ENCODE data around the gene DAB2IP. TPM values are rescaled to one million over a fixed set of nuclear protein-coding genes. Genes with fewer than 3 reads are reported as not detected.

Gene DAB2IP
- polyA plus RNA-seq, 1 donor = 48.6 TPM

DNA sequence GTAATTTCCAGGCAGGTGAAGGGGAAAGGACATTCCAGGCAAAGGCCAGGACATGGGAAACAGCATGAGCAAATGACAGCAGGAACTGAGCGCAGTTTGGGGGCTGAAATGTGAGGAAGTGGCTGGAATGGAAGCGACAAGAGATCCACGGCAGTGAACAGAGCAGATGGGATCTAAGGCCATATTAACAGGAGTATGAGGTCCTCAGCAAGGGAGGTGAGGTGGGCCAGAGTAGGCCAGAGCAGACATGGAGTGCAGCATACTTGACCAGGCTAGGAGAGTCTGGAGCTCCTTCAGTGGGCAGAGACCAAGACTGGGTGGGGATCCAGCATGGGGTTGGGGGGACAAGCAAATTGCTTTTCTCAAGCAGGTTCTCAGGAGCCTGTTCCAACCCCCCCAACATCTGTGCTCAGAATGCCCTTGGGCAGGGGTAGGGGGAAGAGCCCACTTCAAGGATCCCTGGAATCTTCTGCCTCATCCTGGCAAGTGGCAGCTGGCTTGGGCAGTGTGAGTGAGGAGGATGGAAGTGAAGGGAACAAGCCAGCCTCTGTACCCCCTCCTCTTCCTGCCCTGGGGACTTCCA lies 34.5 kb downstream of the DAB2IP start:
- no peak for DNase-seq

DNA sequence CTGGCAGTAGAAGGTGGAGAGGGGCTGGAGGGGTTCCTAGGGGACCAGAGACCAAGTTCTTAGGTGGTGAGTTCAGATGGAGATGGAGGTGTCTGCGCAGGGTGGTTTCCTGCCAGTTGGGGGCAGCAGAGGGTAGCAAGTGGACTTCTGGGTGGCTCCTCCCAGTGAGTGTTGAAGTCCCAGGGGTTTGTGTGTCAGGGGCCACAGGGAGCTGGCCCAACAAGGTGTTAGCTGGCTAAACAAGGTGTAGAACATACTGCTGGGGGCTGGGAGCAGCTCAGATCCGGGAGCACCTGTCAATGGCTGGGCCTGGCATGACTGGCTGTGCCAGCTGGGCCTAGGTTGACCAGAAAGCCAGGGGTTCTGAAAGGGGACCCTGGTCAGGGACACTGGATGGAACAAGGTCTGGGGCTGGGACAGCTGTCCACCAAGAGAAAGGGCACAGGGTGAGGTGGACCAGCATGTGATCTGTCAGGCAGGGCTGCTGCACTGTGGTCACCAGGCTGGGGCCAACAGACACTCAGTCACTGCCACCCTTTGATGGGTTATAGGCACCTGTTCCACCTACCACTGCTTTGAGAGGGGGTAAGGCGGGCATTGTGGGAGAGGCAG lies 35.6 kb downstream of the DAB2IP start:
- DNase-seq = no peak

DNA sequence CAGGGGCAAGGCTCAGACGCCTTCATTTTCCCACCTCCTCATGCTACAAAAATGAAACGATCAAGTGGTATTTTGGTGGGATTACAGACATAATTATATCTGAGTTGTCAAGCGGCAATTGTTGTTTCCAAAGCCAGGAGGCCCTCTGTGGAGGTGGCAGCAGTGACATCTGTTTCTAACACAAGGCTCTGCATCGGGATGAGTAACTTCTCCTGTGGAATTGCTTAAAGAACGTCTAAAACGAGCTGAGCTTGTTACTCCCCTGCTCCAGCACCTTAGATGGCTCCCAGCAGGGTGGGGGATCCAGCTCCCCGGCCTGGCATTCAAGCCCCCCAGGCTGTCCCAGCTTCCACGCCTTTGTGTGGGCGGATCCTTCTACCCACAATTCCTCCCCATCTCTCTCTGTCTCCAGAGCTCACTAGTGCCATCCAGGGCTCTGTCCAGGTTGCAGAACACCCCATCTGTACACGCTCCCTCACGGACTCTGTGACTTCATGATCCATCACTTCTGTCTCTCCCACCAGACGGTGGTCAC lies 36.8 kb downstream of the DAB2IP start:
- no peak for DNase-seq

DNA sequence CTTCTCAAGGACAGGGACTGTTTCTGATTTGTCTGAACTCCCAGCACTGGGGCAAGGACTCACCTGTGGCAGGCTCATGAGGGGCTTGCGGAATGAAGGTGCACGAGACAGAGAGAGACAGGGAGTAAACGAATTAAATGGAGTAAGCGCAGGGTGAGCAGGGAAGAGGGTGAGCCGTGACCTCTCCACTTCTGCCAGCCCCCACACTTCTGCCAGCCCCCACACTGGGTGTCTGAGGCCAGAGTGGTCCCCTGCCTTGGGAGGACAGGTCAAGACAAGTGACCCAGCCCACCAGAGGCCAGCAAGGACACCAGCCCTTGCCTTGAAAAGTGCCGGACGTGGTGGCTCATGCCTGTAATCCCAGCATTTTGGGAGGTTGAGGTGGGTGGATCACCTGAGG lies 37.2 kb downstream of the DAB2IP start:
- no peak for DNase-seq

DNA sequence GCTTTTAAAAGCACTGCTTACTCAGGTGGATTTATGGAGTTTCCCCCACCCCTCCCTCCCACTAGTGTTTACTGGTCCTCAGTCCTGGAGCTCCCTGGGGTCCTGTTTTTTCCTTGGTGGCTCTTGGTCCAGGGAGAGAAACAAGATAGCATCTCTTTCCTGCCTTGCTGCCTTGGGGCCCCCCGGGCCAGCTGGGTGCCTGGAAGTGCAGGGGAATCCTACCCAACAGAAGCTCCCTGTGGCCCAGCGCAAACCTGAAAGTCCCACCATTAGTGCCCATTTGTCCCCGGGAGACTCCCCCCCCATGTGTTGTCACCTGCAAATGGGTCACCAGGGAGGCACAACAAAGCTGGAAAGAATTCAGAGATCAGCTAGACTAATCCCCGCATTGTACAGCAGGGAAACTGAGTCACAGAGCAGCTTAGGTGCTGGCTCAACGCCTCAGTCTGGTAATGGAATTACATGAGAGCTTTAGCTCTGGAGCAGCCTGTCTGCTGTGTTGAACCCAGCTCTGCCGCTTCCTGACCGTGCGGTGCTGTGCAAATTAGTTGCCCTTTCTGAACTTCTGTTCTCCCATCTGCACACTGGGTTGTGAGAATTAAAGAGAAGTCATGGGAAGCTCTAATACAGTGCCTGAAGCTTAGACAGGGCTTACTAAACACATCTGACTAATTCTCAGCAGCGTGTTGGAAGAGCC lies 38.2 kb downstream of the DAB2IP start:
- no peak for DNase-seq

DNA sequence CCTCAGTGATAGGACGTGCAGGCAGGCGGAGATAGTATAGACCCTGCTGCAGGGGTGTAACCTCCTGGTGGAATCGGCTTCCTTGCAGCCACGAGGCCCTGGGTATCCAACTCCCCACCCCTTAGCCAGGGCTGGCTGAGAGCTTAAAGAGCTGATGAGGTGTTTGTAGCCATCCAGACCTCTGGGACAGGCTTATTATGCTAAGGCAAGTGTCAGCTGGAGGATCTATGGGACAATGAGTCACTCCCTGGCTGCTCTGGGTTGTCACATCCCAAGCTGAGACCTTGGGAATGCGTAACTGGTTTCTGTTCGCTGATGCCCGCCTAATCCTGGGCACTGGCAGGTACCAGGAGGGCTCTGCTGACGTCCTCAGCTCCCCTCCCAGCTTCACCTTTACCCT lies 38.9 kb downstream of the DAB2IP start:
- no peak for DNase-seq

DNA sequence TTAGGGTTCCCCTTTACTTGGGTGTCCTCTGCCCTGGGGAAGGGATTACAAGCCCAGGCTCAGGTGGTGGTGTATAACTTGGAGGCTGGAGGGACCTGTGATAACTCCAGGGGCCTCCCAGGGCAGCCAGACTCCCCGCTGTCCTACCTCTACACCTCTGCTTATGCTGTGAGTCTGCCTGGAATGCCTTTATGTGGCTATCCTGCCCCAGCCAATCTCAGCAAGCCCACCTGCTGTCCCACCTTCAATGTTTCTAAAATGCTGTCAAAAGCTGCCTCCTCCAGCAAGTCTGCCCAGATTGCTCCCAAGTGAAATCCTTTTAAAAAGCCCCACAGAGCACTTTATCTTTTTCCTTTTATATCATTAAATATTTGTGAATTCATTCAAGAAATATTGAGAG lies 39.3 kb downstream of the DAB2IP start:
- DNase-seq = no peak

DNA sequence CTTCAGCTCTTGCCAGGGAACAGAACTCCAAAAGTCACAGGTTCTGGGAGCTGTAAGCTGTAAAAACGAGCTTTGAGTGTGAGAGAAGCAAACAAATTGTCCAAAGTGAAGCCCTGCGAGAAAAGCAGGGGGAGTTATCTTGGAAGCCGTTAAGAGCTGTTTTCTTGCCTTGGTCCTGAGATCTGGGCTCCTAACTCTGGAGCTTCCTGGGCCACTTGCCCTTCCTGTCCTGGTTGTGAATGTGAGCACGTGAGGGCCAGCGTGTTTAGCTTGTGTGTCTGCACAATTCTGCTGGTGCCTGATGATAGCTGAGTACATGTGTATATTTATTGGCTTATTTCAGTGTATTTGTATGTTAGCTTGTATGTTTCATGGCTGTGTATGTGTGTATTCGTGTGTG lies 40.5 kb downstream of the DAB2IP start:
- no peak for DNase-seq

DNA sequence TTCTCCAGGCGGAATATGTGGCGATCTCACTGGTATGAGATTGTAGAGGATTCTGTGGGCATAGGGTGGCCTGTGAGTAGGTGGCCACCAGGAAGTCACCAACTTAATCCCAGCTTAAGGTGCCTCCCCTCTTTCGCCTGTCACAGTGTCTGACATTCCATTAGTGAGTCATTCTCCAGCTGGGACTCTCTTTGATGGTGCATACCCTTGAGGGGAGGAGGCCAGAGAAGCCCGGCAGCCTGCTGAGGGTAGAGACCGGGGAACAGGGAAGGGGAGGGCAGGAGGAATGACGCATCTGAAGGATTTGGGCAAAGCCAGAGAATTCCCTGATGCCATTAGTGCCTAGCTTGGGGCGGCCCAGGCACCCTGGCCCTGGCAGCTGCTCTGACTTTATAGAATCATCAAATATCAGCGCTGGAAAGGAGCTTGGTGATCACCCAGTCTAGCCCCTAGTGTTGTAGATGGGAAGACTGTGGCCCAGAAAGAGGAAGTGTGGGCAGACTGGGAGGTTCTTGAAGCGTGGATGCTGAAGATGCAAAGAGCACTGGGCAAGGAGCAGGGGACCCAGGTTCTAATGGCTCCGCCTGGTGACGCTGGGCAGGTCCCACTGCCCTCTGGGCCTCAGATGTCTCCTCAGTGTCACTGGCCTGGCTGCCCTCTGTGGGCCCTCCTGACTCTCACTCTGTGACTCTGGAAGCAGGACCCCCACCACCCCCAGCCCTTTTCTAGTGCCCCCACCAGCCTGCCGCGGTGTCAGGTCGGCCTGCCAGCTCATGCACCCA lies 41.4 kb downstream of the DAB2IP start:
- no peak for DNase-seq

DNA sequence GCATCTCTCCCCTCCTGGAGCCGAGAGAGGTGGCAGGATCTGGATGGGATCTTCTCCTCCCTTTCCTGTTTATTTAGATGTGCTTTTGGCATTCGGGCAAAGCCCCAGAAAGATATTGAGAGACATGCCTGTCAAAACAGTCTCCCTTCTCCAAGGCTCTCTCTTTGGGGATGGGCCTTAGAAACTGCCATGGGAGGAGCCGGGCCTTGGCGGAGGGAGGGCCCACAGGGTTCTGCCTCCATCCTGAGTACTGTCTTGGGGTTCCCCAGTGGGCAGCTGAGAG lies 41.9 kb downstream of the DAB2IP start:
- no peak for DNase-seq

DNA sequence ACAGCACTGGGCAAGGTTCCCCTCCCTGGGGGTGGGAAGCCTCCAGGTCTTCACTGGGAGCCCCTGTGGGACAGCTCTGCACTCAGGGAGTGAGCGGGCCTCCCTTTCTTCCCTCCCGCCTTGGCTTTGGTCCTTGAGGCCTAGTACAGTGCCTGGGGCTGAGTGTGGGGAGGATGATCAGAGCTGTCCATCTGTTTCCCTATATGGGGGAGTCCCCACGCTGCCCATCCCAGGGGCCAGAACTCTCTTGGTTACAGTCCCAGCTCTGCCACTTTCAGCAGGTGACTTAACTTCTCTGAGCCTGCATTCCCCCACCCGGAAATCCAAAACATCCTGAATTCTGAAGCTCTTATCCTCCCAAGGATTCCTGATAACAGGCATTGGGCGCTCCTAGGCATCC lies 42.6 kb downstream of the DAB2IP start:
- DNase-seq = no peak

DNA sequence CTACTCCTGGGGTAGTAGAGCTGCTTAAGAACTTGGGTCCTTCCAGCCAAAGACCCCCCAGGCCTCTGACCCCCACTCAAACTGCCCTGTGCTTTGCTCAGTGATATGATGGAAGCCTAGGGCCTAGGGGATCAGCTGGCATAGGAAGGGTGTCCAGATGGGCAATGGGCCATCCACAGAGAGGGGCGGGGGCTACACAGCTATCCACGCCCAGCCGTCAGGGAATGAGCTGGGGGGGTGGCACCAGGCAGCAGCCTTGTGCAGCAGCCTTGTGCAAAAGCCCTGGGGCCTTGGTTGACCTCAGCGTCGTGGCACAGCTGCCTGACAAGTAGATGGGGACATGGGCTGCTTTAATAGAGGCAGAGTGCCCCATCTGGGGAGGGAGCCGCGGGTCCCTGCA lies 43.2 kb downstream of the DAB2IP start:
- DNase-seq = no peak

DNA sequence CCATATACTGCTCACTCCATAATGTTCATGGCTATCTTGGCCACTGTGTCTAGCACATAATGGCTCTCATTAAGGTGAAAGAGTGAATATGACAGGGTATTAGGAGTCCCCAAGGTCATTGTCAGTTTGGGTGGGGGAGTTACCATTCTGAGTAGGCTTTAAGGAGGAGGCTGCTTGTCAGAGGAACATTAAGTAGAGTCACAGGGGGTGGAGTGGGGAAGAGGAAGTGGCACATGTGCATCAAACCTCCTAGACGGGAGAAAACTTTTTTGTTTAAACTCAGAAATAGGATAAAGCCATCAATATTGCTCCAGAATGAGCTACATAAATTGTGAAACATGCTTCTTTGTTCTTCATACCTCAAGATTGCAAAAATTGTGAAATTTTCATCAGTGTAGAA lies 45.5 kb downstream of the DAB2IP start:
- DNase-seq = no peak

DNA sequence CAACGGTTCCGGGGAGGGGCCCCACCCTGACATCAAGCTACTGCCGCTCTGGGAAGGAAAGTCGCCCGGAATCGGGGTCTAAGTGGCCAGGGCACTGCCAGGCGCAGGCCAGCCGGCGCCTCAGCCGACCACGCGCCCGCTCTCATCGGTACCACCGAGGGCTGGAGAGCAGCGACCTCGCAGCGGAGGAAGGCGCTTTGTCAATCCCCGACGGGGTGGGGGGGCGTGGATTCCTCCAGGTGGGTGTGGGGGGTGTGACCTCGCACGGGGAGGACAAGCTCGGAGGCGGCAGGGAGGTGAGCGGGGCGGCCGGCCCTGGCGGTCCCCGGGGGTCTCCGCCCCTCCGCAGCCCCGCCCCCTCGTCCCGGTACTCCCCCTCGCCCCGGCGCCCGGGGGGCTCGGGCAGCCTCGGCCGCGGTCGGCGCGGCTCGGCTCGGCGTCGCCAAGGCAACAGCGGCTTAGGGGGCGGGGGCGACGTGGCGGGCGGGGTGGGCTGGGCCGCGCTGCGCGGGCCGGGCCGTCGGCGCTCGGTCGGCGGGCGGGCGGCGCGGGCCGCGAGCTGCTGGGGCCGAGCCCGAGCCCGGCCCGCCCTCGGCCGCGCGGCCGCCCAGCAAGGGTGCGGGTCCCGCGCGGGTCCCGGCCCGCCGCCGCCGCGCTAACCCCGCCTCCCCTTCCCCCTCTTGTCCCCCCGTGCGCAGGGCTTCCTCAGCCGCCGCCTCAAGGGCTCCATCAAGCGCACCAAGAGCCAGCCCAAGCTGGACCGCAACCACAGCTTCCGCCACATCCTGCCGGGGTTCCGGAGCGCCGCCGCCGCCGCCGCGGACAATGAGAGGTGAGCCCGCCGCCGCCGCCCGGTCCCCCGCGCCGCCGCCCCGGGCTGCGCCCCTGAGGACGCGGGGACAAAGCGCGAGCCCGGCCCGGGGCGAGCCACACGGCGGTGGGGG lies 47.5 kb downstream of the DAB2IP start:
- DNase-seq = peak; percentile 65

DNA sequence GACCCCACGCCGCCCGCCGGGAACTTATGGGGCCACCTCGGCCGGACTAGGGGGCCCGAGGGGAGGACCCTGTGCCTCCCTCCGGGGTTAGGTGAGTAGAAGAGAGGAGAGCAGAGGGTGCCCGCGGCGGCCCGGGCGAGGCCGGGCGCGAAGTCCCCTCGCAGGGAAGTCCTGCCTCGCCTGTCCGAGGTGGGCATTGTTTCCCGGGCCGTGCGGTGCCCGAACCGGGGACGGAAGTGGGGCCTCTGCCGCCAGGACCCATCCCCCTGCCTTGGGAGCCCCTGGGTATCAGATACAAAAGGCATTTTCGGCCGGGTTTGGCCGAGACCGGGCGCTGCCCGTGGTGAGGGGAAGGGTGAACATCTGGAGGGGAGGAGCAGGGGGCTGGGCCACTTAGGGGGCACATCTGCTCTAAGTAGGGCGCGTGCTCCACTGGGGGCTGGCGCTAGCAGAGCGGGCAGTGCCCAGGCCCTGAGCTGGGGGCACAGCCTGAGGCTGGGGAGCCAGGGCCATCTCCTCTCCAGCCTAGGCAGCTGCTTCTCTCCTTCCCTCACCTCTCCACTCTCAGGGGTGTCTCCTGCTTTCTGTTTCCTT lies 48.2 kb downstream of the DAB2IP start:
- no peak for DNase-seq

DNA sequence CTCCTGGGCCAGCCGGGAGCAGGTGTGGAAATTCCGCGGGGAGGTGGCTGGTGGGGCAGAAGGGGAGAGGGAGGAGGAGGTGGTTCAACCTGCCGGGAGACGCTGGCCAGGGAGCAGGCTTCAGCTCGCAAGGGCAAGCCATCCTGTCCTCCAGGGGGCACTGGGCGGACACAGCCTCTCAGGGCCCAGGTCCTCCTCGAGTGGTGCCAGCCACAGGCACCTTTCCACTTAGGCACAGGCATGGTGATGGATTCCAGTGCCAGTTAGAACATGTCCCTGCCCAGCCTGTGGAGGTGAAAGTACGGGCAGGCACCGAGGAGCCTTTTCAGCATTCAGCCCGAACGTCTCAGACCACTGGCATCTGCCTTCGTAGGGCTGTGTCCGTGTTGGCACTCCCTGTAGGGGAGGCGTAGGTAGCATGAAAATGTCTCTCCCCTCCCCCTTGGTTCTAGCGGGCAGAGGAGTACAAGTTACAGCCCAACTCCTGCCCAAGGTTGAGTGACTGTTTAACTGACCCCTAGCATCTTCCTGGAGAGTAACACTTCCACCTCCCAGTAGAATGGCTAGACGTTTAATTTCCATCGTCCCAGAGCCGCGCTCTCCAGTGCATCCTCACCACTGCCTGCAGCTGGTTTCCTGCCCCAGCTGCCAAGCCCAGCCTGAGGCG lies 48.9 kb downstream of the DAB2IP start:
- no peak for DNase-seq

DNA sequence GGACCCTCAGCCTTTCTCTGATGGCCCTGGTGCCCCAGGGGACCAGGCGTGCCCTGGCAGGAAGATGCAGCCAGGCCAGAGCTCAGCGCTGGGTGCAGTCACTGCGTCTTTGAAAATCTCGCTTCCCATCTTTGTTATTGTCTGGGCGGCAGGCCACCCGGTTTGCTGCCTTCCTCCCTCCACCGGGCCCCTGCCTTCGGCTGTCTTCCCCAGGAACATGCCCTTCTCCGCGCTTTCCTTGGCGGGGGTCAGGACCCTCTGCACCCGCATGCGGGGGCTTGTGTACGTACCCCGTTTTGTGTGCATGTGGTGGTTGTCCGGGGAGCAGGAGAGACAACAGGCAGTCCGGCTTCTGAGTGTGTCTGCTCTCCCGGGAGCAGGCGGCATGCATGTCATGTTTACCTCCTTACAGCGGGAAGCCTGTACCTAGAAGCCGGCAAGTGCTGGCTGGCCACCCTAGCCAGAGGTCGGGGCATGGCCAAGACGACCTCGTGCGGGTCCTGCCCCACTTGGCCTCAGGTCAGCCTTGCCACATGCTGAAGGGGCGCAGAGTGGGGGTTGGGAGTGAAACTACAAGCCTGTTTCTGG lies 49.5 kb downstream of the DAB2IP start:
- no peak for DNase-seq

DNA sequence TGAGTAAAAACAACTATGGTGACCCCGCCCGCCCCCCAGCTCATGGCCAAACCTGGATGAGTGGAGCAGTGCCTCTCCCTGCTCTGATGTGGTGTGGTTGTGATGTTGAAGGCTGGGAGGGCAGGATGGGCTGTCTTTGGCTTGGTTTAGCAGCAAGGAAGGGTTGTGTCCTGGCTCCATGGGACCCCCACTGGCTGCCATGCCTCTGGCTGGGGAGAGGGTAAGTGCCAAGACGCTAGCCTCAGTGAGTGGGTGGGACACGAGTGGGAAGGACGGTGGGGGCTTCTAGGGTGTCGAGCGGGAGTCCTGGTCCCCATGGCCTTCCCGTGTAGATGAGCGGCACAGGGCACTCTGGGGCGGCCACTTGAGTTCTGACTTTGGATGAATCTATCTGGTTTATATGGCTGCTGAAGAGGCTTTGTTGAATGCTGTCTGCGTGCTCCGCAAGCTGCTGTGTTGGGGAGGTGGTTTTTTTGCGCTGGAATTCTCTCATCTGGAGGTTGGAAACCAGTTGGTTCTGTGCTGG lies 50.4 kb downstream of the DAB2IP start:
- DNase-seq = no peak

DNA sequence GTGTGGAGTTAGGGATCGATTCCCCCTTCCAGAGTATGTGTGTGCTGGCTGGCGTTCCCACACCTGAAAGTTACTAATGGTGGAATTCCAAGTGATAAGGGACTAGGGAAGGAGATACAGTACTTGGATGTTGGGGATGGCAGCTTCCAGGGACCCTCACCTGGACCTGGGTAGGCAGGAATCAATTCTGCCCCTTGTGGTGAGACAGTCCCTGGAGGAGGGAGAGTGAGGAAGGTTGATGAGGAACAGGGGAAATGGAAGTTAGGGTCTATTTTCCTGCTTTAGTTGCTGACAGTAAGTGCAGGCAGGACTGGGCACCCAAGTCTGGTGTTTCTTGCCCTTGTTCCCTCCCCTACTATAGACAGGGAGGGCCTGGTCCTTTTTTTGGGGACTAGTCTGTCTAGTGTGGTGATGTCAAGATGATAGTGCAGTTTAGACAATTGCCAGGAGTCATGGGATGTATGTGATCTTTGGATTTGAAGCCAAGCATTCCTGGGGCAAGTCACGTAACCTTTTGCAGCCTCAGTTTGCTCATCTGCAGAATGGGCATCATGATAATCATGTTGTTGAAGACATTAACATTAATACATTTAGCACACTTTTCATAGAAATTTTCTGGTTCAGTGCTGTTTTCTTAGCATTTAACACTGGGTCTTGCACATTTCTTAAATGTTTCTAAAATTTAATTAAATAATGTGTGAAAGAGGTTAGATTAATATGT lies 51.7 kb downstream of the DAB2IP start:
- DNase-seq = no peak

DNA sequence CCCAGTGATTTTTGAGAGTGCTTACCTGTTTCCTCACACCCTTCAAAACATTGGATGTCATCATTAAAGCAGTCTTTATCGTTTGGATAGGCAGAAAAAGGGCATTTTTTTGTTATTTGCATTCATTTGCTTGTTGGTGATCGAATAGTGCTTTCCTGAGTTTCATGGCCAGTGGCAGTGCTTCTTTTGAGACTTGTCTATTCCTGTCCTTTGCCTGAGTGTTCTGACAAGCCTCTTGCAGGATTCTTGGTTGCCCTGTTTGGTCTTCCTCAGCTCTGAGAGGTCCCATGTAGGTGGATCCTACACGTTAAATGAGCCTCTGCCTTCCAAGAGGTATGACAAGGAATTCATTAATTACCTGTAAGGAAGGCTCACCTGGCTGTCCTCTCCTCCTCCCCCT lies 52.8 kb downstream of the DAB2IP start:
- DNase-seq = no peak
